Measurements from ENCODE around the gene MAP3K5.

DNA sequence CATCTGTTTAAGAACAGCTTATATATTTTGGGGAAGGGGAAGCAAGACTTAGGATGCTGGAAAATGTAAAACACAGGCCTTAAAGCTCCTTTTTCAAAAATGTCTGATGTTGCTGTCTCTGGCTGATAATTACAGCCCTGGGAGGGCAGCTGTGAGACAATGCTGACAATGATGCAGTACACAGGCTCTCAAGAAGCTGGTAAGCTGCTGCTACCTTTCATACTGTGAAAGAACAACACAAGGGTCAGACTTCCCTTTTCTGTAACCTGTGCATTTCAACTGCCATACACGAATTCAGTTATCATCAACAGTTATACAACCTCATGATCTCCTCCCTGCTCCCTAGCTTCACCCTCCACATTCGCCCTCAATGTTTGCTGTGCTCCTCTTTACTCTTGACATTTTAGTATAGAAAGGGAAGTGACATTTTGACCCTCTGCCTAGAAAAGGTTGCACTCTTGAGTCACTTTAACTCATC lies 267.3 kb downstream of the MAP3K5 start:
- TF ChIP-seq POLR2AphosphoS5 (IDR thresholded peaks at IDR 0.05; ENCODE audit: low read depth, low read length), result no peak
- TF ChIP-seq POLR2A (IDR thresholded peaks at IDR 0.05; ENCODE audit: low read depth, low read length), result no peak
